Myocyte (in vitro differentiated cells): ENCODE results near the gene GDAP2. TPM values are rescaled to one million over a fixed set of nuclear protein-coding genes. Genes with fewer than 3 reads are reported as not detected.

Source experiments
- DNase-seq: peaks from one replicate; pipeline ENCODE4 v3.0.0-alpha.2; 2012; ENCODE audit warnings: low read depth
- total RNA-seq: library from RNA; depleted of rRNA; stranded (reverse); fragments of >200 nt; gene quantifications from 2 replicates; pipeline ENCODE4 v1.2.3, GENCODE V29; 2014

GDAP2 gene
- total RNA-seq, 1 donor from 2014 or later: 16.3 TPM

GRCh38 chr1:117842408-117843170 is 86.8 kb downstream of the GDAP2 start:
- peak; percentile 16 for DNase-seq

- DNase-seq: no peak
Measured at GRCh38 chr1:117841117-117841650, 88.2 kb downstream of the GDAP2 start.

GRCh38 chr1:117838911-117839310 is 90.5 kb downstream of the GDAP2 start:
- peak; percentile 12 for DNase-seq

GRCh38 chr1:117836069-117836468 is 93.4 kb downstream of the GDAP2 start:
- DNase-seq: no peak

- no peak for DNase-seq
Measured at GRCh38 chr1:117834416-117834815, 95.0 kb downstream of the GDAP2 start.

- DNase-seq: no peak
Measured at GRCh38 chr1:117832453-117832852, 97.0 kb downstream of the GDAP2 start.

GRCh38 chr1:117830222-117830621 is 99.2 kb downstream of the GDAP2 start:
- DNase-seq: no peak

GRCh38 chr1:117828201-117828600 is 101.2 kb downstream of the GDAP2 start:
- DNase-seq: no peak

GRCh38 chr1:117826540-117827078 is 102.8 kb downstream of the GDAP2 start:
- peak; percentile 77 for DNase-seq

- no peak for DNase-seq
Measured at GRCh38 chr1:117826119-117826518, 103.3 kb downstream of the GDAP2 start.

GRCh38 chr1:117825414-117825813 is 104.0 kb downstream of the GDAP2 start:
- DNase-seq: no peak

GRCh38 chr1:117824616-117825015 is 104.8 kb downstream of the GDAP2 start:
- peak; percentile 58 for DNase-seq

GRCh38 chr1:117821774-117822482 is 107.5 kb downstream of the GDAP2 start:
- peak; percentile 52 for DNase-seq

- DNase-seq: no peak
Measured at GRCh38 chr1:117821382-117821755, 108.1 kb downstream of the GDAP2 start.

GRCh38 chr1:117820694-117821381 is 108.6 kb downstream of the GDAP2 start:
- DNase-seq: peak; percentile 66

- no peak for DNase-seq
Measured at GRCh38 chr1:117820096-117820495, 109.3 kb downstream of the GDAP2 start.

GRCh38 chr1:117819301-117819700 is 110.1 kb downstream of the GDAP2 start:
- DNase-seq: peak; percentile 65

GRCh38 chr1:117818456-117818855 is 111.0 kb downstream of the GDAP2 start:
- DNase-seq: no peak

- DNase-seq: no peak
Measured at GRCh38 chr1:117817629-117818028, 111.8 kb downstream of the GDAP2 start.

- DNase-seq: no peak
Measured at GRCh38 chr1:117815926-117816325, 113.5 kb downstream of the GDAP2 start.
